G401 (cell line): ENCODE results near the gene RAB44. TPM values are rescaled to one million over a fixed set of nuclear protein-coding genes. Genes with fewer than 3 reads are reported as not detected.
"Not testable (repeated sequence)": the region's sequence is repeated elsewhere in the genome, so short reads cannot be mapped to it uniquely, and the experiment has no call there.

ENCODE experiments used
- DNase-seq: peaks from one replicate; pipeline ENCODE4 v3.0.0-alpha.2; 2015; ENCODE audit warnings: low spot score
- in situ Hi-C: cut with HindIII; loops from 2 replicates; pipeline ENCODE4 v1.10.0; 2016; ENCODE audit warnings: low sequenced_read_pairs, mixed read lengths
- total RNA-seq: library from RNA; depleted of rRNA; stranded (reverse); fragments of >200 nt; shearing (Covaris generic); gene quantifications from 2 replicates; pipeline ENCODE4 v1.2.3, GENCODE V29; 2014

Gene RAB44
- total RNA-seq, 1 experiment from 2014 or later = not detected

- DNase-seq, in situ Hi-C loops: not testable (repeated sequence)
Measured at GRCh38 chr6:36723992-36724391, 26.4 kb downstream of the RAB44 start.

GRCh38 chr6:36724514-36725390 is 27.1 kb downstream of the RAB44 start:
- peak; percentile 50 for DNase-seq
- in situ Hi-C loops = no loop called here

GRCh38 chr6:36725581-36725980 is 28.0 kb downstream of the RAB44 start:
- in situ Hi-C loops = no loop called here
- no peak for DNase-seq

DNA sequence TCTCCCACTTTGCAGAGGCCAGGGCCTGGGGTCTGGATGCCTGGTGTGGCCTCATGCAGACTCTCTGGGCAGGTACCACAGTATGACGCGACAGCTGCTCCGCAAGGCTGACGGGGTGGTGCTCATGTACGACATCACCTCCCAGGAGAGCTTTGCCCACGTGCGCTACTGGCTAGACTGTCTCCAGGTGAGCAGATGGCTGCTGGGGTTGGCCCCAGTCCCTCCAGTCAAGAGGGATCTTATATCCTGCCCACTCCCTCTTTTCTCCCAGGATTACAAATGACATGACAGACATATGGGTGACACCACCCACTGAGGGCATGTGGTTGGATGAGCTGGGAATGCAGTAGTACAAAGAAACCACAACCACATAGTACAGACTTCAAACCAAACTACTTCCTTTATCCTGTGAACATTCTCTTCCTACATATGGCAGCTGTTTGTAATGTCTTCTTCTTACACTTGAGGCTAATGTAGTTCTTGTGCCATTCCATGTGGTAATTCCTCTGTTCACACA is 29.9 kb downstream of the RAB44 start:
- in situ Hi-C loops = no loop called here

GRCh38 chr6:36728289-36729160 is 30.9 kb downstream of the RAB44 start:
- no peak for DNase-seq
- in situ Hi-C loops = no loop called here

More for the DNA sequence above, 29.9 kb downstream of the RAB44 start:
- no peak for DNase-seq

- no peak for DNase-seq
- in situ Hi-C loops = no loop called here
Measured at GRCh38 chr6:36729161-36729524, 31.5 kb downstream of the RAB44 start.

DNA sequence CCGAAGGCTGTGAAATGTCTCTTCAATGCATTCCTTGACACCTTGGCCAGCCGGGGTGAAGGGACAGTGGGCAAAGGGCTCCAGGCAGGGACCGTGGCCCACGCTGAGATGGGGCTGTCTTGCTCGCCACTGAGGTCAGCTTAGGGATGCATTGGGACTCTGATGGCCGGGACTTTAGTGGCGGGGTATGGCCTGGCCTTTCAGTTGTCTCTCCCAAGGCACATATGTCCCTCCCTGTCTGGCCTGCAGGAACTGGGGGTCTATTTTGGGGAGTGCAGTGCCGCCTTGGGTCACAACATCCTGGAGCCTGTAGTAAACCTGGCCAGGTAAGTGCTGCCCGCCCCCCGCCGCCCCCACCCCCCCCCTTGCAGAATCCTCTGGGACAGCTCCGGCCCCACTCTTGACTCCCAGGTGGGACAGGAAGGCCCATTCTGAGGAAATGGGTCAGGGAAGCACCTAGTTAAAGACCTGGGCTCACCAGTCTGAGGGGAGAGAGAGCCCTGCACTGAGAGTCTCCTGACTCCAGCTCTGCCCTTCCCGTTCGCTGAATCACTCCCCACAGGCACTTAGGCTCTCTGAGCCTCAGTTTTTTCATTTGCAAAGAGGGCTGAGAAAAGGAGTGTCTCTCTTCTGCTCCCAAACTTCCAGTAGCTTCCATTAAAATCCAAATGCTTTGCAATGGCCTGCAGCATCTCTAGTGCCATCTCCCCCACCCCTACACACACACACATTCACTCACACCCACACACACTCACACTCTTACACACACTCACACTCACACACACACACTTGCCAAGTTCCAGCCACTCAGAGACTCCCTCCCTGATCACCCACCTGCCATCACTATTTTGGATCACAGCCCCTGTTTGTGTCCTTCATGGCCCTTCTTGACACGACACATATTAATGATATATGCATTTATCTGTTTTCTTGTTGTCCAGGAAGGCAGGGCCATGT is 33.1 kb downstream of the RAB44 start:
- in situ Hi-C loops = no loop called here
- DNase-seq = no peak

DNA sequence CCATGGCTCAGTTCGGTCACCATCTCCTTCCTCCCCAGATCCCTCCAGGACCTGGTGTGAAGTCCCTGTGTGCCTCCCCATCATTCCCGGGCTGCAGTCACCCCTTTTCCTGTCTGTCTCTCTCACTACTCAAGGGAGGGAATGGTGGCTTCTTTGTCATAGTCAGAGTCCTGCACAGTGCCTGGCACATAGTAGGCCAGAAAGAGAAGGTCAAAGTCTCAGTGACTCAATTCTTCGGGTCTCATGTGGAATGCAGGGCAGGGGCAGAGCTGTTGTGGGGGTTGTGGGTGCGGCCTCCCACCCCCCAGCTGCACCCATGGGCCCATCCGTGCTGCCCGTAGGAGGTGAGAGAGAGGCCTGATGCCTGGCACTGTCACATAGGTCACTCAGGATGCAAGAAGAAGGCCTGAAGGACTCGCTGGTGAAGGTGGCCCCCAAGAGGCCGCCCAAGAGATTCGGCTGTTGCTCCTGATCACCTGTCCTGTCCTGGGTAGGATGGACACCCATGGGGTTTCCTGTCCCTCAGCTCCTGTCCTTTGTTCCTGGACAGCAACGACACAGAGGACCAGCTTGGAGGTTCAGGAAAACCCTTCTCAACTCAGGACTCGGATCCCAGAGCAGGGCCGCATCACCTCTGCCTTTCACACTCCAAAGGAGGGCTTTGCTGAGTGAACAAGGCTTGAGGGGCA is 34.1 kb downstream of the RAB44 start:
- in situ Hi-C loops = no loop called here
- DNase-seq = no peak

DNA sequence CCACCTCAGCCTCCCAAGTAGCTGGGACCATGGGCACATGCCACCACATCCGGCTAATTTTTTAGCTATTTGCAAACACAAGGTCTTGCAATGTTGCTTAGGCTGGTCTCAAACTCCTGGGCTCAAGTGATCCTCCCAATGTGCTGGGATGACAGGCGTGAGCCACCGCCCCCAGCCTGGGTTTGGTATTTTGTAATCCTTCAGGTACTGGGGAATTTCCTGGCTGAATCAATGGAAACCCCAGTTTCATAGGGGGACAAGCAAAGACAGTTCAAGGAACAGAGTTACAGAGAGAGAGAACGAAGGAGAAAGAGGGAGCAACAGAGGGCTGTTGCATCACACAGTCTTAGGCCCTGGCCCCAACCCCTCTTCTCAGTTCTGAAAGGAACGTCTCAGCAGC is 35.7 kb downstream of the RAB44 start:
- DNase-seq = no peak
- in situ Hi-C loops = no loop called here

- in situ Hi-C loops = no loop called here
- DNase-seq = no peak
Measured at GRCh38 chr6:36734486-36735060, 36.9 kb downstream of the RAB44 start.

DNA sequence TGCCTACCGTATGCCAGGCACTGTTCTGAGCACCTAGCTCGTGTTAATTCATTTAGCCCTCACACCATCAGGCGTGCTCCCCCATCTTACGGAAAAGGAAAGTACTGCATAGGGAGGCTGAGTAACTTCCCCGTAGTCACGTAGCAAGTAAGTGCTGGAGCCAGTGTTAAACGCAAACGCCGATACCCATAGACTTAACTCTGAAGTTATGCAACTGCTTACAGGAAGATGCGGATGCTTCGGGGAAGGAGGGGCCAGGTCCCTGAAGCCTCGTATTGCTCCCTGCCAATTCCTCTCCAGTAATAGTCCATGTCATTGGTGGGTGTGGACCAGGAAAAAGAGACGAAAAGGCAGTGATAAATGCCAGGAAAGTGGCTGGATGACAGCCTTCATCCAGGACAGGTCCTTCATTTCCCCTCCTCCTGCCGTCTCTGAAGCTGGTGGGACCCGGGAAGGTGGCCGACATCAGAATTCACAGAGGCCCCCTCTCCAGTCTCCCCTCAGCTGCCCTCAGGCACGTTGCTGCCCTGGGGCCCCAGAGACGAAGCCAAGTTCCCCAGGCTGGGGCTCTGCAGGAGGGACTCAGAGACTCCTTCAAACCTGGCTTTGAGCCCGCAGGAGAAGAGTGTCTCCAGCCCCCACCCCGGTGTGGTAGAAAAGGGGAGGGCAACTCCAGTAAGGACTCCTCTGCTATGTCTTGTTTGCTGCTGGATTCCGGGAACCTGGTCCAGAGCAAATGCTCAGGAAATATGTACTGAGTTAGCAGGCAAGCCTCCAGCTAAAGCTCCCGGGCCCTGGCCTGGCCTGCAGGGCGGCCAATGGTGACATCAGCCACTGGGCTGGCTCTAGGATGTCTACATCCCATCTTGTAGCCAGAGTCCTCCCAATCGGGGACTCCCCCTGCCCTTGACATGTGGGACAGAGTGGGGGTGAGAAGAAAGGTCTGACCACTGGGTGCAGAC is 37.8 kb downstream of the RAB44 start:
- in situ Hi-C loops = no loop called here

DNA sequence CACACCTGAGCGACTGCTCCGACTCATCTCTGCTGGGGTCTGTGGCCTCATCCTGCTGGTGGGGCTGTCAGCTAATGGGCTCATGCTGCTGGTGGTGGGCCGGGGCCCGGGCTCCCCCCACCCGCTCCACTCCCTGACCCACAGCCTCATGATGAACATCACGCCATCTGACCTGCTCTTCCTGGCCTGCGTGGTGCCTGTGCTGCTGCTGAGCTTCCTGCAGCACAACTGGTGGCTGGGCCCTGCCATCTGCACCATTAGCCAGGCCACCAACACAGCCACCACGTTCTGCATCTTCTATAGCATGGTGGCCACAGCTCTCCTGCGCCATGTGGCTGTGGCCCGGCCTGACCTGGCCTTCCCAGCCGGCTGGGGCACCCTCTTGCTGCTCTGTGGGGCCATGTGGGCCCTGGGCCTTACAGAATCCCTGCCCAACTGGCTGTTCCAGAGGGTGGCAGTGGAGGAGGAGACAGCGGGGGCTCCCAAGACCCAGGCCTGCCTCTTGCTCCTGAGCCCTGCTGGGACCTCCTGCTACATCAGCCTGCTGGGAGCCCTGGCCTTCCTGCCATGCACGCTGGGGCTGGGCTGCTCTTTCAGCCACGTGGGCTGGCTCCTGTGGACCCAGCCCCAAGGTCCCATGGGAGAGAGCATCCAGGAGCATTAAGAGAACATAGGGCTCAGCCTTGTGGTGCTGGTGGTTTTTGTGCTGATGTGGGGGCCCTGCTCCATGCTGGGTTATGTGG is 39.6 kb downstream of the RAB44 start:
- DNase-seq = no peak
- in situ Hi-C loops = no loop called here

More for the DNA sequence above, 37.8 kb downstream of the RAB44 start:
- DNase-seq = peak; percentile 78

- no peak for DNase-seq
- in situ Hi-C loops = no loop called here
Measured at GRCh38 chr6:36738108-36738507, 40.5 kb downstream of the RAB44 start.

- in situ Hi-C loops = no loop called here
- DNase-seq = no peak
Measured at GRCh38 chr6:36739947-36740817, 42.6 kb downstream of the RAB44 start.

- no peak for DNase-seq
- in situ Hi-C loops = no loop called here
Measured at GRCh38 chr6:36740818-36741179, 43.2 kb downstream of the RAB44 start.
